Osteoblast (primary cell): ENCODE data around the gene HPS5. TPM values are rescaled to one million over a fixed set of nuclear protein-coding genes. Genes with fewer than 3 reads are reported as not detected.
"Not testable (repeated sequence)": the region's sequence is repeated elsewhere in the genome, so short reads cannot be mapped to it uniquely, and the experiment has no call there.

Source experiments
- DNase-seq: peaks from one replicate; pipeline ENCODE4 v3.0.0; 2011; ENCODE audit warnings: low spot score, mixed read lengths; ENCODE audit not compliant: insufficient read length; ENCODE audit errors: missing footprints
- H2AFZ ChIP-seq: 2 replicates; pipeline ENCODE4 v1.6.0; 2011; ENCODE audit warnings: mild to moderate bottlenecking, low read length
- H3K27ac ChIP-seq: 2 replicates; pipeline ENCODE4 v1.5.1; 2011; ENCODE audit warnings: mild to moderate bottlenecking, low read depth, low read length, moderate library complexity
- H3K27me3 ChIP-seq: 2 replicates; pipeline ENCODE4 v1.6.0; 2012; ENCODE audit warnings: mild to moderate bottlenecking, control low read depth, inconsistent platforms, low read length, moderate library complexity; ENCODE audit not compliant: insufficient read depth
- H3K36me3 ChIP-seq: 2 replicates; pipeline ENCODE4 v1.5.1; 2011; ENCODE audit warnings: mild to moderate bottlenecking, low read length, control low read depth, moderate library complexity; ENCODE audit not compliant: insufficient read depth
- H3K4me1 ChIP-seq: 2 replicates; pipeline ENCODE4 v1.5.1; 2011; ENCODE audit warnings: mild to moderate bottlenecking, low read length, control low read depth, moderate library complexity; ENCODE audit not compliant: insufficient read depth
- H3K4me2 ChIP-seq: 2 replicates; pipeline ENCODE4 v1.6.0; 2011; ENCODE audit warnings: mild to moderate bottlenecking, low read length; ENCODE audit not compliant: insufficient read depth
- H3K4me3 ChIP-seq: fragments of 200-600 bp; sonication (generic); 3 replicates; pipeline ENCODE4 v1.5.1; 2012; ENCODE audit warnings: mild to moderate bottlenecking, low read length, inconsistent platforms; ENCODE audit not compliant: insufficient read depth
- H3K79me2 ChIP-seq: 2 replicates; pipeline ENCODE4 v1.6.0; 2012; ENCODE audit warnings: mild to moderate bottlenecking, low read length, control low read depth, inconsistent platforms; ENCODE audit not compliant: insufficient read depth
- H3K9me3 ChIP-seq: 2 replicates; pipeline ENCODE4 v1.5.1; 2011; ENCODE audit warnings: low read depth, low read length, control low read depth
- H4K20me1 ChIP-seq: 2 replicates; pipeline ENCODE4 v1.6.0; 2012; ENCODE audit warnings: mild to moderate bottlenecking, low read length, control low read depth; ENCODE audit not compliant: insufficient read depth
- total RNA-seq: library from RNA; depleted of rRNA; stranded (reverse); fragments of >200 nt; gene quantifications from 2 replicates; pipeline ENCODE4 v1.2.3, GENCODE V29; 2012
- TF ChIP-seq, protein P1 (sequence below): IDR thresholded peaks from 2 replicates; pipeline ENCODE4 v1.5.1; 2011; ENCODE audit warnings: mild to moderate bottlenecking, low read depth, low read length, moderate library complexity; ENCODE audit errors: extremely low read depth

HPS5 gene
- total RNA-seq, 1 donor, result 53.9 TPM

DNA sequence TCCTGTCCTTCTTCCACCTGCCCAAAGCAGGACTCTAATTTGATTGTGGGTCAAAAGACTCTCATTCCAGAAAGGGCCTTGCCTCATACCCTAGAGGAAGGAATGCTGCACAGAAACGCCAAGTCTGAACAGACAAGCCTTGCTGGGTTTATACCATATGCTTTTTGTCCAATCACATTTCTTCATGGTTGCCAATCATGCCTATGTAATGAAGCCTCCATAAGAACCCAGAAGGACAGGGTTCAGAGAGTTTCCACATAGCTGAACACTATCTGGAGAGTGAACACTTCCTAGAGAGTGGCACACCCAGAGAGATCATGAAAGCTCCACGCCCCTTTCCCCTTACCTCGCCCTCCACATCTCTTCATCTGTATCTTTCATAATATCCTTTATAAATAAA, 68.7 kb downstream of the HPS5 start:
- H3K79me2 ChIP-seq, result no peaks in the 10 kb centered on the region
- no peak for DNase-seq
- H2AFZ ChIP-seq, result no peak overlapping the region
- no peaks in the 10 kb centered on the region for H4K20me1 ChIP-seq
- no peaks in the 10 kb centered on the region for H3K9me3 ChIP-seq
- TF ChIP-seq, protein P1, sequence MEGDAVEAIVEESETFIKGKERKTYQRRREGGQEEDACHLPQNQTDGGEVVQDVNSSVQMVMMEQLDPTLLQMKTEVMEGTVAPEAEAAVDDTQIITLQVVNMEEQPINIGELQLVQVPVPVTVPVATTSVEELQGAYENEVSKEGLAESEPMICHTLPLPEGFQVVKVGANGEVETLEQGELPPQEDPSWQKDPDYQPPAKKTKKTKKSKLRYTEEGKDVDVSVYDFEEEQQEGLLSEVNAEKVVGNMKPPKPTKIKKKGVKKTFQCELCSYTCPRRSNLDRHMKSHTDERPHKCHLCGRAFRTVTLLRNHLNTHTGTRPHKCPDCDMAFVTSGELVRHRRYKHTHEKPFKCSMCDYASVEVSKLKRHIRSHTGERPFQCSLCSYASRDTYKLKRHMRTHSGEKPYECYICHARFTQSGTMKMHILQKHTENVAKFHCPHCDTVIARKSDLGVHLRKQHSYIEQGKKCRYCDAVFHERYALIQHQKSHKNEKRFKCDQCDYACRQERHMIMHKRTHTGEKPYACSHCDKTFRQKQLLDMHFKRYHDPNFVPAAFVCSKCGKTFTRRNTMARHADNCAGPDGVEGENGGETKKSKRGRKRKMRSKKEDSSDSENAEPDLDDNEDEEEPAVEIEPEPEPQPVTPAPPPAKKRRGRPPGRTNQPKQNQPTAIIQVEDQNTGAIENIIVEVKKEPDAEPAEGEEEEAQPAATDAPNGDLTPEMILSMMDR, result no peak
- no peaks in the 10 kb centered on the region for H3K4me1 ChIP-seq
- no peaks in the 10 kb centered on the region for H3K36me3 ChIP-seq
- H3K4me3 ChIP-seq, result no peak overlapping the region
- peaks cover 3% of the 10 kb centered on the region for H3K27me3 ChIP-seq
- H3K27ac ChIP-seq, result no peak overlapping the region
- H3K4me2 ChIP-seq, result no peak overlapping the region

DNA sequence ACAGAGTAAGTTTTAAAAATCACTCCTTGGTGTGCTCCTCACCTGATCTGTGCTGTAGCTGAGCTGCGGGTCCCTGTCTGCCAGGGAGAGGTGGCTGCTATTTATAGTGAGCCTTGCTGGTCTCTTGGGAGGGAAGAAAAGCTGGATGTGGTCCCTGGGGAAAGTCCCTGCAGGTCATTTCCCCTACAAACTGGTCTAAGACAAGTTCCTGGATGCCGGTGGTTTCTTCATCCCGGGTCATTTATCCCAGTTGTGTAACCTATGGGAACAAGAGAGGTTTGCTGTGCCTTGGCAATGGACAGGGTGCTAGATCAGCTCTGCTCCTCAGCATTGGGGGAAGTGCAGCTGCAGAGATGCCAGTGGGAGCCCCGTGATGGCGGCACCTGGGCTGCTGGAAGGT, 73.4 kb downstream of the HPS5 start, which contains the start of gene SAA2:
Gene SAA2 (minus strand): TSS at position 108 of the 400 bp plus-strand sequence. CDS start 657 bp downstream, outside the sequence.
- no peaks in the 10 kb centered on the region for H3K4me1 ChIP-seq
- H2AFZ ChIP-seq, result no peak within 1 kb of the TSS
- TF ChIP-seq, protein P1, result no peak
- no peak within 1 kb of the TSS for H3K27ac ChIP-seq
- H3K4me3 ChIP-seq, result no peak within 1 kb of the TSS
- no peaks in the 10 kb centered on the region for H3K79me2 ChIP-seq
- H3K9me3 ChIP-seq, result no peaks in the 10 kb centered on the region
- no peaks in the 10 kb centered on the region for H3K27me3 ChIP-seq
- no peaks in the 10 kb centered on the region for H3K36me3 ChIP-seq
- no peak for DNase-seq
- H4K20me1 ChIP-seq, result no peaks in the 10 kb centered on the region
- no peak within 1 kb of the TSS for H3K4me2 ChIP-seq

- not testable (repeated sequence) for H3K4me3 ChIP-seq, H3K79me2 ChIP-seq, H3K36me3 ChIP-seq, H2AFZ ChIP-seq, H3K9me3 ChIP-seq, H3K27me3 ChIP-seq, H3K27ac ChIP-seq, DNase-seq, H4K20me1 ChIP-seq, H3K4me1 ChIP-seq, H3K4me2 ChIP-seq
Measured at GRCh38 chr11:18247191-18247581, 74.8 kb downstream of the HPS5 start.

DNA sequence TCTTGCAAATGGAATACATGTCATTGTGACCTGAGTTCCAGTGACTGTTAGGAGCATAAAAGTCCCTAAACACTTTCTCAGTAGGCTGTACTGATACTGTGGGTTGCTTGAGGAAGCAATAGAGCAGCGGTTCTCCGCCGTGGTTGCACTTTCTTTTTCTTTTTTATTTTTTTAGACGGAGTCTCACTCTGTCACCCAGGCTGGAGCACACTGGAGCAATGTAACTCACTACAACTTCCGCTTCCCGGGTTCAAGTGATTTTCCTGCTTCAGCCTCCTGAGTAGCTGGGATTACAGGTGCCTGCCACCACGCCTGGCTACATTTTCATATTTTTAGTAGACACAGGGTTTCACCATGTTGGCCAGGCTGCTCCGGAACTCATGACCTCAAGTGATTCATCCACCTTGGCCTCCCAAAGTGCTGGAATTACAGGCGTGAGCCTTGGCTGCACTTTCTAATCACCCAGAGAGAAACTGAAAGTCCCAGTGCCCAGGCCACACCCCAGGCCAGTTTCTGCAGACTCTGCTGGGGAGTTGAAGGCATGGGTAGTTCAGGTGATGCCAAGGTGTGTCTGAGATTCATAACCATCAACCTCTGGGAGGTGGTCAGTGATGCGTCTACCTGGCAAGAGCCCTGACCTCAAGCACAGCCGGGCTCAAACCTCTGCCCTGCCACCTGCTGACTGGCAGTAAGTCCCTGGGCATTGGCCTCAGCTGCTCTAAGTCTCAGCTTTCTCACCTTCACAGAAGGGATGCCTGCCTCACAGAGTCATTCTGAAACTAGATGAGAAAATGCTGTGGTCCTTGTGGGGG, 75.4 kb downstream of the HPS5 start:
- not testable (repeated sequence) for H3K4me3 ChIP-seq, H4K20me1 ChIP-seq, H3K4me2 ChIP-seq, H3K79me2 ChIP-seq, H3K27me3 ChIP-seq, H3K36me3 ChIP-seq, H3K27ac ChIP-seq, H3K4me1 ChIP-seq, H3K9me3 ChIP-seq, DNase-seq, H2AFZ ChIP-seq

GRCh38 chr11:18245396-18245795, 76.5 kb downstream of the HPS5 start:
- DNase-seq, result peak; percentile 48
- Histone ChIP-seq H3K36me3 (no peaks in the 10 kb centered on the region), H3K4me3 (no peak overlapping the region), H3K9me3 (no peaks in the 10 kb centered on the region), H4K20me1 (no peaks in the 10 kb centered on the region), H2AFZ (peak overlapping the region; percentile 47), H3K79me2 (no peaks in the 10 kb centered on the region), H3K4me1 (no peaks in the 10 kb centered on the region), H3K4me2 (no peak overlapping the region), H3K27ac (no peak overlapping the region), H3K27me3 (peaks cover 3% of the 10 kb centered on the region)
- TF ChIP-seq, protein P1, result no peak
